Activated T-cell treated with anti-CD3 and anti-CD28 coated beads for 4 hours (primary cell): ENCODE data around the gene PARD6B.
"Not testable (repeated sequence)": the region's sequence is repeated elsewhere in the genome, so short reads cannot be mapped to it uniquely, and the experiment has no call there.

Source experiments
- DNase-seq: peaks from one replicate; pipeline ENCODE4 v3.0.0-alpha.2; 2020

Gene PARD6B

DNA sequence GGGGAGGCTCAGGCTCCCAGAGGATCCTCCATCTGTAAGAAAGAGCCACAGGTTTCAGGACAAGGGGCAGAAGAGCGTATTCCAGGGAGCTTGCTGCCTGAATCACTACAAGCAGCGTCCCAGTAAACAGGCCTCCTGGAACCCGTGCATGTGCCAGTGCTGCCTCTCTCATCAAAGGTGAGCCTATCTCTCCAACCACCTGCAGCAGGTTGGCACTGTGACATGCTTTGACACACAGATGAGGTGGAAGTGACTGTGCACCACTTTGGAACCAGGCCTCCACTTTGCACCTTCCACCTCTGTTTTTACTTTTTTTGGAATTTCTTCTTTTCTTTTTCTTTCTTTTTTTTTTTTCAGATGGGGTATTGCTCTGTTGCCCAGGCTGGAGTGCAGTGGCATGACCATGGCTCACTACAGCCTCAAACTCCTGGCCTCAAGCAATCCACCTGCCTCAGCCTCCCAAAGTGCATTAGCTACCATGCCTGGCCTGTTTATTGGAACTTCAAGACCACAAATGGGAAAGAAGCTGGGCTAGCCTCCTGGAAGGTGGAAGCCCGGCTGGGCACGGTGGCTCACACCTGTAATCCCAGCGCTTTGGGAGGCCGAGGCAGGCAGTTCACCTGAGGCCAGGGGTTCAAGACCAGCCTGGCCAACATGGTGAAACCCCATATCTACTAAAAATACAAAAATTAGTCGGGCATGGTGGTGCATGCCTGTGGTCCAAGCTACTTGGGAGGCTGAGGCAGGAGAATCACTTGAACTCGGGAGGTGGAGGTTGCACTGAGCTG is 27.5 kb upstream of the PARD6B start:
- DNase-seq, result not testable (repeated sequence)

DNA sequence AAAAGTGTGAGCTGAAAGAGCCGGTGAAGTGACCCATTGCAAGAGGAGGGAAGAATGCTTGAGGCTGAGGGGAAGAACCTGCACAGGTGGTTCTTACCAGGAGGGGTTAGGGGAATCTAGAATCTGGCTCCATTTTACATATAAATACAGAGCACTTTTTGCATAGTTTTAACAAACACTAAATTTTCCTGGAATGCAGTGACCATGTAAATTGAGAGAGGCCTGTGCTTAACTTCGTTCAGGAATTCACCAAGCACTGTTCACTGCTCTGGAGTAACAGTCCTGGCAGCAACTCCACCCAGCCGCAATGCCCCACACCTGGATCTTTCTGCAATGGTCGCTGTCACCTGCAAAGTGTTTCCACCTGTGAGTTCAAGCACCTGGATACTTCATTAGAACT is 26.9 kb upstream of the PARD6B start:
- DNase-seq, result no peak

GRCh38 chr20:50704971-50705370 is 26.4 kb upstream of the PARD6B start:
- no peak for DNase-seq

DNA sequence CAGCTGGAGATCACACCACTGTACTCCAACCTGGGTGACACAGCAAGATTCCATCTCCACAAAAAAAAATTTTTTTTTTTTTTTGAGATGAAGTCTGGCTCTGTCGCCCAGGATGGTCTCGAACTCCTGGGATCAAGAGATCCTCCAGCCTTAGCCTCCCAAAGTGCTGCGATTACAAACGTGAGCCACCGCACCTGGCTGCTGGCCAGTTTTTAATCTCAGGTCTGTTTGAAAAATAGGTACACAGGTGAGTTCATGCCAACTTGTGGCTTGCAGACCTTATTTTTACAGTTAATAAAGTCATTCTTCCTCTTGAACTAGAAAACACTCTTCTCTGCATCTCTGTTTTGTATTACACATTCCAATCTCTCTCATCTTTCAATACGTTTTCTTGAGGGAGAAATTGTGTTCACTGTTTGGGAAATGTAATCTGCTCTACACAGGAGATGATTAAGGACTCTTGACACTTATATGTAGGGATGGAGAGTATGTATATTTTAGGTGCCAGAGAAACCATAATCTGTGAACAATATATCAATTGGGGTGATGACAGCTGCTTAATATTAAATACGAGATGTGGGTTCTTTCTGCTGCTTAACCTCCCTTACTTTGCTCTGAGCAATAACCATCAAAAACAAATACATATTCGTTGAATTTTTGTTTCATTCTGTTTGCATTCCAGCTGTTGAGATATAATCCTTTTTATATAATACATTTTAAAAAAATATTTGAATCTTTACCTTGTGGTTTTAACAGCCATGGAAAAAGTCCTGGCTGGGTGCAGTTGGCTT is 22.3 kb upstream of the PARD6B start:
- no peak for DNase-seq

DNA sequence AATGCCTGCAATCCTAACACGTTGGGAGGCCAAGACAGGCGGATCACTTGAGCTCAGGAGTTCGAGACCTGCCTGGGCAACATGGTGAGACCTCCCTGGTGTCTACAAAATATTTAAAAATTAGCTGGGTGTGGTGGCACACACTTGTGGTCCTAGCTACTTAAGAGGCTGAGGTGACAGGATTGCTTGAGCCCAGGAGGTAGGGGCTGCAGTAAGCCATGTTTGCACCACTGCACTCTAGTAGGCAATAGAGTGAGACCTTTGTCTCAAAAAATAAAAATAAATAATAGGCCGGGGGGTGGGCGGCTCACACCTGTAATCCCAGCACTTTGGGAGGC is 21.8 kb upstream of the PARD6B start:
- no peak for DNase-seq

DNA sequence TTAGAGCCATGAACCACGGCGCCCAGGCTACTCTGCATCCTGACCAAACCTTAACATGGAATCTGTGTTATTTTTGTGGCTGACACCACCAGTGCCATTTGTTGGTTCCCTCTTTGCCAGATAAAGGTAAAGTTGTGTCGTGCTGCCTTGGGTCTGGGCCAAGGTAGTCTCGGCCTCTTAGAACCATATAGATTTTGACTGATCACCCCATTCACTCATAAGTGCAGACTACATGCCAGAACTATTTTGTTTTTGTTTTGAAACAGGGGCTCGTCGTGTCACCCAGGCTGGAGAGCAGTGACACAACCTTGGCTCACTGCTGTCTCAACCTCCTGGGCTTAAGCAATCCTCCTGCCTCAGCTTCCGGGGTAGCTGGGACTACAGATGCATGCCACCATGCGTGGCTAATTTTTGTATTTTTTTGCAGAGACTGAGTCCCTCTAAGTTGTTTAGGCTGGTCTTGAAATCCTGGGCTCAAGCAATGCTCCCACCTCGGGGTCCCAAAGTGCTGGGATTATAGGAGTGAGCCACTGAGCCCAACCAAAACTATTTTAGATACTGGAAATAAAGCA is 20.8 kb upstream of the PARD6B start:
- DNase-seq, result no peak

- DNase-seq, result no peak
Measured at GRCh38 chr20:50711113-50711825, 20.1 kb upstream of the PARD6B start.

DNA sequence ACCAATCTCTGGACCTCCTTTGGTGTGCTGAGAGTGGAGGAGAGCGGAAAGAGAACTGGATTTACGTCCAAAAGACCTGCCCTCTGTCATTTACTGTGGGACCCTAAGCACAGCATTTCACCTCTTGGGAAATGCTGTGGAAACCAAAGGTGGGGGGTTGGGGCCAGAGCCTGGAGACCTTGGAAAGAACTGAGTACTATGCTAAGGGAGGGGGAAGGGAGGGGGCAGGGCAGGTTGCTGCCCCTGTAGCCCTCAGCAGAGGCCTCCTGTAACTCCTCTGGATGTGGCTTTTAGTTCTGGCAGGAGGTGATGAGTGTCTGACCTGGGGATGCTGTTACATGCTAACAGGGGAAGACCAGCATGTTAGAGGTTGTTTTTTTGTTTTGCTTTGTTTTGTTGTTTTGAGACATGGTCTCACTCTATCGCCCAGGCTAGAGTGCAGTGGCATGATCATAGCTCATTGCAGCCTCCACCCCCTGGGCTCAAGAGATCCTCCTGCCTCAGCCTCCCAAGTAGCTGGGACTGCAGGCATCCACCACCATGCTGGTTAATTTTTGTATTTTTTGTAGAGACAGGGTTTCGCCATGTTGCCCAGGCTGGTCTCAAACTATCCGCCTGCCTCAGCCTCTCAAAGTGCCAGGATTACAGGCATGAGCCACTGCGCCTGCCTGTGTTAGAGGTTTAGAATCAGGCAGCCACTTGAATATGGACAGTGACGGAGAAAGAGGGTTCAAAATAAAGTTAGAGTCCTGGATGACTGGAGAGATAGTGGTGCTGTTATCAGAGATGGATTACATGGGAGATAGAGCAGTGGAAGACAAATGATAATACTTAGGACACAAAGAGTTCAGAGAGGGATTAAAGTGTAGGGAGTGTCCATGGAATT is 18.4 kb upstream of the PARD6B start:
- no peak for DNase-seq

- DNase-seq, result no peak
Measured at GRCh38 chr20:50713657-50714101, 17.7 kb upstream of the PARD6B start.

- not testable (repeated sequence) for DNase-seq
Measured at GRCh38 chr20:50714426-50714825, 17.0 kb upstream of the PARD6B start.

GRCh38 chr20:50715694-50716093 is 15.7 kb upstream of the PARD6B start:
- DNase-seq, result no peak

GRCh38 chr20:50716518-50716917 is 14.9 kb upstream of the PARD6B start:
- DNase-seq, result no peak

DNA sequence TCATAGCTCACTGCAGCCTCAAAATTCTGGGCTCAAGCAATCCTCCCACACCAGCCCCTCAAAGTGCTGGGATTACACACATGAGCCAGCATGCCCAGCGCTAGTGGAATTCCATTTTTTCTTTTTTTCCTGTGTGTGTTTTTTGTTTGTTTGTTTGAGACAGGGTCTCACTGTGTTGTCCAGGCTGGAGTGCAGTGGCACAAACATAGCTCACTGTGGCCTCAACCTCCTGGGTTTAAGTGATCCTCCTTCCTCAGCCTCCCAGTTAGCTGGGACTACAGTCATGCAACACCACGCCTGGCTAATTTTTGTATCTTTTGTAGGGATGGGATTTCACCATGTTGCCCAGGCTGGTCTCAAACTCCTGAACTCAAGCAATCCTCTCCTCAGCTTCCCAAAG is 14.1 kb upstream of the PARD6B start:
- no peak for DNase-seq

- no peak for DNase-seq
Measured at GRCh38 chr20:50717974-50718761, 13.2 kb upstream of the PARD6B start.

DNA sequence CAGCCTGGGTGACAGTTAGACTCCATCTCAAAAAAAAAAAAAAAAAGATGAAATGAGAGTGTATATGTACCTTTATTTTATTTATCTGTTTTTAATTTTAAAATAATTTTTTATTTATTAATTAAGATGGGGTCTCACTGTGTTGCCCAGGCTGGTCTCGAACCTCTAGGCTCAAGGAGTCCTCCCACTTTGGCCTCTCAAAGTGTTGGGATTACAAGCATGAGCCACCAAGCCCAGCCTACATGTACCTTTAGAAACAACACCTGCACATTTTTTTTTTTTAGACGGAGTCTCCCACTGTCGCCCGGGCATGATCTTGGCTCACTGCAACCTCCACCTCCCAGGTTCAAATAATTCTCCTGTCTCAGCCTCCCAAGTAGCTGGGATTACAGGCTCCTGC is 12.1 kb upstream of the PARD6B start:
- no peak for DNase-seq

GRCh38 chr20:50720026-50720425 is 11.4 kb upstream of the PARD6B start:
- DNase-seq, result no peak

DNA sequence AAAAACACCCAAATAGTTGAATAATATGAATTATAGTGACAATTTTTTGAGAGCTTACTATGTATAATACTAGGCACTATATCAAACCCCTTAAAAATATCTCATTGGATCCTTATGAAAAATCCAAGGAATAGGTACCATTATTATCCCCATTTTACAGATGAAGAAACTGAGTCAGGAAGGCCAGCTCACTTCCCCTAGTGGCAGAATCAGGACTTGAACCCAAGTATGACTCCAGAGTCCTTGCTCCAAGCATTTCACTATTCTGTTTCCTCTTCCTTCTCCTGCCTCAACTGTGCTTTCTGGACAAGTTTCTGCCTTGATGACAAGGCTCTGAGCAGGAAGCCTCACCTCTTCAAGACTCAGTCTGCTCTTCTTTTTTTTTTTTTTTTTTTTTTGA is 10.8 kb upstream of the PARD6B start:
- DNase-seq, result no peak

- no peak for DNase-seq
Measured at GRCh38 chr20:50721881-50722281, 9.5 kb upstream of the PARD6B start.

- no peak for DNase-seq
Measured at GRCh38 chr20:50722424-50723155, 8.8 kb upstream of the PARD6B start.

DNA sequence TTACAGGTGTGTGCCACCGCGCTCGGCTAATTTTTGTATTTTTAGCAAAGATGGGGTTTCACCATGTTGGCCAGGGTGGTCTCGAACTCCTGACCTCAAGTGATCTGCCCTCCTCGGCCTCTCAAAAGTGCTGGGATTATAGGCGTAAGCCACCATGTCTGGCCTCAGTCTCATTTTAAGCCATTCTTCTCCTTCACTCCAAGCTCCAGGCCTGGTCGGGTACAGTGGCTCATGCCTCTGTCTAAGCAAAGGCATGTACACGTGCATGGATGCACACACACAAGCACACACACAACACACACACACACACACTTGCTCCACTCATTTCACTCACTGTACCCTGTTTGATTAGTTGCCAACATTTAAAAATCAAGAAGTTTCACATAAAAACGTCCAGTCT is 7.7 kb upstream of the PARD6B start:
- DNase-seq, result no peak
